GM21717 (cell line): ENCODE results near the gene ITGAE.

Source experiments
- ATAC-seq: cut with Tn5 transposase; IDR thresholded peaks from one replicate; pipeline ENCODE4 v1.9.1; 2021; ENCODE audit warnings: mild to moderate bottlenecking, moderate library complexity; ENCODE audit not compliant: unreplicated experiment

Gene ITGAE

GRCh38 chr17:3672571-3672970 lies 128.4 kb downstream of the ITGAE start:
- ATAC-seq, result no peak

- ATAC-seq, result no peak
Observed at GRCh38 chr17:3669548-3669947, 131.4 kb downstream of the ITGAE start.

- ATAC-seq, result peak; percentile 21
Observed at GRCh38 chr17:3669085-3669347, 132.0 kb downstream of the ITGAE start.

GRCh38 chr17:3668279-3669084 lies 132.5 kb downstream of the ITGAE start, which contains the start of the genes EMC6 and TAX1BP3:
Gene EMC6 (plus strand): TSS chr17:3668812. CDS start chr17:3669147, 335 bp downstream.
Gene TAX1BP3 (minus strand): TSS chr17:3668578. CDS start chr17:3668526, 52 bp downstream.
- ATAC-seq, result peak; percentile 74

- ATAC-seq, result peak; percentile 6
Observed at GRCh38 chr17:3667366-3668278, 133.4 kb downstream of the ITGAE start.

- no peak for ATAC-seq
Observed at GRCh38 chr17:3666516-3666915, 134.5 kb downstream of the ITGAE start.

- ATAC-seq, result no peak
Observed at GRCh38 chr17:3665834-3666233, 135.2 kb downstream of the ITGAE start.
